Cardiac muscle cell (in vitro differentiated cells and primary cell): ENCODE measurements around the gene GARIN5A. TPM values are rescaled to one million over a fixed set of nuclear protein-coding genes. Genes with fewer than 3 reads are reported as not detected.
A peak's percentile ranks its signal among the peaks of the same experiment; 100 is the strongest.

Source experiments
- DNase-seq, 2 donors: peaks; one replicate each; pipeline versions ENCODE4 v3.0.0 to v3.0.0-alpha.2; 2010 to 2017; ENCODE audit warnings: low read depth in 1 of 2, low spot score in 1 of 2
- H3K27ac ChIP-seq: fragments of 200-600 bp; sonication (generic); 2 replicates; pipeline ENCODE4 v1.5.1; 2016
- H3K27me3 ChIP-seq: fragments of 200-600 bp; sonication (generic); 2 replicates; pipeline ENCODE4 v1.6.0; 2016; ENCODE audit warnings: control low read depth
- H3K36me3 ChIP-seq: fragments of 200-600 bp; sonication (generic); 2 replicates; pipeline ENCODE4 v1.5.1; 2016; ENCODE audit warnings: control low read depth
- H3K4me1 ChIP-seq: fragments of 200-600 bp; sonication (generic); 2 replicates; pipeline ENCODE4 v1.8.1; 2017; ENCODE audit warnings: low read depth, mild to moderate bottlenecking, mixed run types
- H3K4me3 ChIP-seq: fragments of 200-600 bp; sonication (generic); 2 replicates; pipeline ENCODE4 v1.5.1; 2016; ENCODE audit warnings: mild to moderate bottlenecking
- H3K9me3 ChIP-seq: fragments of 200-600 bp; sonication (generic); 2 replicates; pipeline ENCODE4 v1.5.1; 2017; ENCODE audit warnings: low read depth, mild to moderate bottlenecking, control low read depth
- CTCF ChIP-seq: IDR thresholded peaks from 2 replicates; pipeline ENCODE4 v1.5.1; 2012; ENCODE audit warnings: low read depth, mild to moderate bottlenecking, low read length
- polyA plus RNA-seq: library from polyadenylated mRNA; unstranded; fragments of >200 nt; fragmentation: Nextera tagmentation; extraction: Ambion mirVana; gene quantifications from 2 replicates; pipeline ENCODE4 v1.2.1, GENCODE V29; 2016
- total RNA-seq: library from RNA; depleted of rRNA; stranded (reverse); fragments of >200 nt; gene quantifications from 2 replicates; pipeline ENCODE4 v1.2.3, GENCODE V29; 2016

GARIN5A gene
- total RNA-seq (7.7 and 9.4 TPM in 2 replicates), polyA plus RNA-seq (4.8 and 9.3 TPM in 2 replicates)

GRCh38 chr19:50476224-50476906 is at the start of gene GARIN5A, which contains the start of gene EMC10:
Gene GARIN5A, minus strand, starts transcription at chr19:50476848. Its CDS starts 460 bp downstream, at chr19:50476388.
Gene EMC10, plus strand, starts transcription at chr19:50476507. Its CDS starts 38 bp downstream, at chr19:50476545.
- peak within 1 kb of the TSS; percentile 90 for H3K27ac ChIP-seq

GRCh38 chr19:50522881-50523280 is 46.2 kb upstream of the GARIN5A start:
- H3K27ac ChIP-seq = no peak overlapping the region
- DNase-seq = no peak
- H3K9me3 ChIP-seq = no peaks in the 10 kb centered on the region
- TF ChIP-seq CTCF = no peak
- no peak overlapping the region for H3K4me3 ChIP-seq
- H3K27me3 ChIP-seq = no peaks in the 10 kb centered on the region
- peaks cover 5% of the 10 kb centered on the region for H3K36me3 ChIP-seq
- no peaks in the 10 kb centered on the region for H3K4me1 ChIP-seq

More at GRCh38 chr19:50476224-50476906, at the start of gene GARIN5A, which contains the start of gene EMC10:
- H3K9me3 ChIP-seq = no peaks in the 10 kb centered on the region
- peaks cover 4% of the 10 kb centered on the region for H3K4me1 ChIP-seq
- TF ChIP-seq CTCF = no peak
- peaks cover 7% of the 10 kb centered on the region for H3K36me3 ChIP-seq
- DNase-seq = peak; percentile 92 to 97
- no peaks in the 10 kb centered on the region for H3K27me3 ChIP-seq
- peak within 1 kb of the TSS; percentile 51 for H3K4me3 ChIP-seq

GRCh38 chr19:50520822-50521465 is 44.3 kb upstream of the GARIN5A start:
- Histone ChIP-seq H3K4me1 (no peaks in the 10 kb centered on the region), H3K36me3 (peaks cover 7% of the 10 kb centered on the region), H3K4me3 (no peak overlapping the region), H3K27me3 (no peaks in the 10 kb centered on the region), H3K27ac (no peak overlapping the region), H3K9me3 (no peaks in the 10 kb centered on the region)
- TF ChIP-seq CTCF = no peak
- DNase-seq = no peak

GRCh38 chr19:50519006-50519575 is 42.4 kb upstream of the GARIN5A start:
- H3K27me3 ChIP-seq = no peaks in the 10 kb centered on the region
- H3K4me1 ChIP-seq = peaks cover 15% of the 10 kb centered on the region
- no peak overlapping the region for H3K4me3 ChIP-seq
- peaks cover 7% of the 10 kb centered on the region for H3K36me3 ChIP-seq
- DNase-seq = no peak
- no peaks in the 10 kb centered on the region for H3K9me3 ChIP-seq
- no peak overlapping the region for H3K27ac ChIP-seq
- TF ChIP-seq CTCF = no peak

- Histone ChIP-seq H3K4me3 (no peak overlapping the region), H3K9me3 (no peaks in the 10 kb centered on the region), H3K36me3 (peaks cover 7% of the 10 kb centered on the region), H3K27ac (no peak overlapping the region), H3K27me3 (no peaks in the 10 kb centered on the region), H3K4me1 (peaks cover 17% of the 10 kb centered on the region)
- no peak for DNase-seq
- no peak for TF ChIP-seq CTCF
Observed at GRCh38 chr19:50518091-50519005, 41.7 kb upstream of the GARIN5A start.
